ENCODE data around the gene PRKAR2B.
"Not testable (repeated sequence)": the region's sequence is repeated elsewhere in the genome, so short reads cannot be mapped to it uniquely, and the experiment has no call there.

PRKAR2B gene

GRCh38 chr7:107148721-107149120, 104.2 kb downstream of the PRKAR2B start:
- intact Hi-C loops (cut with DNase I), result loop anchor here (1.0 to 5.0 kb wide), 2 partner anchors 201 to 256 kb away; no protein-coding TSS in a partner anchor
- no peak for DNase-seq

DNA sequence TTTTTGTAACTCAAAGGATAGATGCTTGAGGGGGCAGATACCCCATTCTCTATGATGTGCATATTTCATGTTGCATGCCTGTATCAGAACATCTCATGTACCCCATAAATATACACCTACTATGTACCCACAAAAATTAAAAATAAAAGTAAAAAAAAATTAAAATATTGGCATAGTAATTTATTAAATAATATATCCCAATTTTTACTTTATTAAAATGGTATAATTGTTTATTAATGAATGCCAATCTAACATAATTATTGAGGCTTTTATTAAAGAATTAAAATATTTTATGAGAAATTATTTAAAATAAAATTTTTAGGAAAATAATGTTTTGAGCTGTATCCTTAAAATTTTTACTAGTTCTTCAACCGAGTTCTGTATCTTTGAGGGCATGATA, 105.4 kb downstream of the PRKAR2B start:
- no peak for DNase-seq
- intact Hi-C loops (cut with DNase I), result loop anchor here (5.0 kb wide), 1 partner anchor 258 kb away; no protein-coding TSS in a partner anchor

DNA sequence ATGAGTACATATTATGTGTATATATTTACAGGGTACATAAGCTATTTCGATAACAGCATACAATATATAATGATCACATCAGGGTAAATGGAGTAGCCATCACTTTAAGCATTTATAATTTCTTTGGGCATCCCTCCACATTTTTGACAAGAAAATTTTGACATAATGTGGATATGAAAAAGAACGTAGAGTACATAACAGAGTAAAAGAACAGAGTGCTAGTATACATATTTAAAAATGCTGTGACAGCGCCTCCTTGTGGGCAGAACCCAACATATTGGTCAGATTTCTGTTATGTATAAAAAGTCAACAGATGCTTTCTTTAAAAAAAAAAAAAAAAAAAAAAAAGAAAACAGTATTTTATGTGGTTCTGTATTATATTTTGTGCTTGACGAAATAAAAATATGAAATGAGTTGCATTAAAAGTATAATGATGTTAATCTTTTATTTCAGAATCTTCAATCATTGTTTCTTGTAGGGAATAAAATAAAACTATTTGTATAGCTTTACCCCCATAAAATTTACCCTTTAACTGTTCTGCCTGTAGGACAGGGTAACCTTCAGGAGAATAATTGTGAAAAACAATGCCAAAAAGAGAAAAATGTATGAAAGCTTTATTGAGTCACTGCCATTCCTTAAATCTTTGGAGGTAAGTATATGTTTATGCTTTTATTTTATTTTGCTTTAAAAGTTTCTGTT, 106.0 kb downstream of the PRKAR2B start:
- intact Hi-C loops (cut with DNase I), result no loop called here
- DNase-seq, result peak in 7 of 10 donors; percentile 50 to 80 (median 70)

- intact Hi-C loops (cut with DNase I), result no loop called here
- DNase-seq, result no peak
These were observed 107.0 kb downstream of the PRKAR2B start for GRCh38 chr7:107151538-107151937.

DNA sequence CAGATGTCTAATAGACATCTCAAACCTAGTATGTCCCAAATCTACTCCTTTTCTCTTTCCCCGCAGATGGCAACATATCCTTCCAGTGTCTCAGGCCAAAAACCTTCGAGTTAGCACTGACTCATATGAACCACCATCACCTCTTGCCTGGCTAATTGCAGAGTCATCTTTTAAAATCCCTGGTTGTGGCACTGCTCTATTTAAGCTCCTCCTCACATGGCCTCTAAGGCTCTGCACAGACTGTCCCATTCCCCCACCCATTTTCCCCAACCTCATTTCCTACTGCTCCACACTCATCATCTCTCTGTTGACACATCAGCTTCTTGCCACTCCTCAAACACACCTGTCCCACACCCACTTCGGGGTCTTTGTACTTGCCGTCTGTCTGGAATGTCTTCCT, 107.5 kb downstream of the PRKAR2B start:
- DNase-seq, result no peak
- intact Hi-C loops (cut with DNase I), result no loop called here

- intact Hi-C loops (cut with DNase I), result no loop called here
- DNase-seq, result no peak
These were observed 110.3 kb downstream of the PRKAR2B start for GRCh38 chr7:107154826-107155225.

GRCh38 chr7:107155726-107156125, 111.2 kb downstream of the PRKAR2B start:
- intact Hi-C loops (cut with DNase I), result not testable (repeated sequence)

DNA sequence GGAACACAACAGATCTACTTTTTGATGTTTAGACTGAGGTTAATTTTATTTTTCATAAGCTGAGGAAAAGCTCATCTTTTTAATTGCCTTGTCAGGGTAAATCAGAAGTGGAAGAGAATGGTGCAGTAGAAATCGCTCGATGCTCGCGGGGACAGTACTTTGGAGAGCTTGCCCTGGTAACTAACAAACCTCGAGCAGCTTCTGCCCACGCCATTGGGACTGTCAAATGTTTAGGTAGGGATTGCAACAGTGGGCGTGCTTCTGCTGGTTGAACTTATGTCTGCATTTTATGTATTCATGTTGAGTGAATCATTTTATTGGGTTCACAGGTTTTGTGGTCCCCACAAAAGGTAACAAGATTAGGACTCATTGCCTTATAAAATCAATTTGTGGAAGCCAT, 112.6 kb downstream of the PRKAR2B start:
- intact Hi-C loops (cut with DNase I), result no loop called here
- peak in 3 of 10 donors; percentile 21 to 79 (median 70) for DNase-seq

More at GRCh38 chr7:107155726-107156125, 111.2 kb downstream of the PRKAR2B start:
- not testable (repeated sequence) for DNase-seq

DNA sequence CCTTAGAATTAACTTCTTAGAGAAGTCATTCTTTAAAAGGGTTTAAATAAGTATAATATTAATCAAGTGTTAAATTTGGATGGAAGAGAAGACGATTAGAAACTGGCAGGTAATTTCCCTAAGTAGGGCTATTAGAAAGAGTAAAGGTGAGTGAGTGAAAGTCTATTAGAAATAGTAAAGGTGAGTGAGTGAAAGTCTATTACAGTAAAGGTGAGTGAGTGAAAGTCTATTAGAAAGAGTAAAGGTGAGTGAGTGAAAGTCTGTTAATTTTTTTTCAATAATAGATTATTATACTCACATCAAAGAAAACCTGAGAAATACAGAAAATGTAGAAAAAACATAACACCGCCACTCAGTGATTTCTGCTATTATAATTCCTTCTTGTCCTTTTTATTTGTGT, 113.5 kb downstream of the PRKAR2B start:
- intact Hi-C loops (cut with DNase I), result no loop called here
- DNase-seq, result no peak

DNA sequence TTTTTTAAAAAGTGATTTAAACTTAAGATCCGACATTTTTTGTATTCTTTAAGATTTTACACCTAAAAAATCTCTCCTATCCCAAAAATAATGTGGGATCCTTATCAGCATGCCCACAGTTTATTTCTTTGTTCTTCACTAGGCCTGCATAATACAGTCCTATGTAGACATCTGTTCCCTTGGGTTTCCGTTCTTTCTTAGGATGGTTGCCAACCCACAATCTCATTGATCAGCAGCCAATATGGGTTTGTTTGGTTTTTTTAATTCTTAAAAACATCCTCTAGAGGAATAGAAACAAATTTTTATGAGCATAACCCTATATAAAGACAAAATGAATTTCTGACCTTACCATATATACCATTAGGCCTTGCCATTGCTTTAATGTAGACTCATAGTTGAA, 115.9 kb downstream of the PRKAR2B start:
- DNase-seq, result no peak
- intact Hi-C loops (cut with DNase I), result no loop called here

- intact Hi-C loops (cut with DNase I), result no loop called here
- DNase-seq, result no peak
These were observed 116.9 kb downstream of the PRKAR2B start for GRCh38 chr7:107161415-107161814.

GRCh38 chr7:107162475-107162874, 118.0 kb downstream of the PRKAR2B start:
- no peak for DNase-seq
- intact Hi-C loops (cut with DNase I), result no loop called here

- intact Hi-C loops (cut with DNase I), result no loop called here
- DNase-seq, result no peak
These were observed 119.6 kb downstream of the PRKAR2B start for GRCh38 chr7:107164092-107164491.

DNA sequence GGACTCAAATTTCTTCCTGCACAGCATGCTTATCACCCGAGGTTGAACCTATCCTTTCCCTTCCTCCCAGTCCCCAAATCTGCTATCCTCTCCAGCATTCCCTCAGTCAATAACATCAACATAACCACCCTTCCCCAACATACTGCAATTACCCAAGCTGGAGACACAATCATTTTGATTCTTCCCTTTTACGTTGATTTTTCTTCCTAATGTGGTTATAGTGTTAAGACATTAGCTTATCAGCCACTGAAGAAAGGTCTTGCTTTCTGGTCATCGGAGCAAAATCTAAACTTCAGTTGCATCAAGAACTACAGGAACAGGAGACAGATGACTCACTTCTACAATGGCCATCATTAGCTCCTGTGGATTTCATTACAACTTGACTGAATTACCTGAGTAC, 120.8 kb downstream of the PRKAR2B start:
- DNase-seq, result no peak
- intact Hi-C loops (cut with DNase I), result no loop called here

- intact Hi-C loops (cut with DNase I), result no loop called here
- DNase-seq, result no peak
These were observed 122.4 kb downstream of the PRKAR2B start for GRCh38 chr7:107166736-107167426.

DNA sequence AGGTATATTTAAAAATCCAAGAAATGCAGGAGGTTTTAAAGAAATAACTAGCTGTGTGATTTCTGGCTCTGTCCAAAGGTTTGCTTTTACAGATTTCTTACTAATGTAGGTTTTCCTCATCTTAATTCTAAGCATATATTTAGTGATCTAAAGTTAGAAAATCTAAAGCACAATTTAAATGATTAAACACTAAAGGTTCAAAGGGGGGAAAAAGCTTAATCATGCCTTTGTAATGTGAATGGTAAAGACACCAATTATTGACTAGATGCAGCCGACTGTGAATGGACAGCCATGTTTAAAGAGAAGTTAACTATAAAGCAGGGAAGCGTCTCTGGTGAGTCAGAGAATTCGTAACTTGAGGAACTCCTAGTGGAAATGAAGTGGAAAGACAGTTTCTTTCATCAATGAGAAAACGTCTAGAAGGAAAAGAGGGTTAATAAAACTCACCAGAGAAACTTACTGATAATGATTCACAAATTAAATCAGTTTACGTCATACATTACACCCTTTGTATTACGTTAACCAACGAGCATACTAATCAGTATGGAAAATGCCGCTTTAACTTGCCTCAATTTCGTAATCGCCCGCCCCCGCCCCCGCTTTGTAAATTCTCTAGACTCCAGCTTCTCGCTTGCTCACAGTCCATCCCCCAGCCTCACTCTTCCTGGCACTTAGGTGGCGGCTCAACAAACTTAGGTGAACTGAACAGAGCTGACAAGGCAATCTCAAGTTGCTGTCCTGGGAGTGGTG, 123.2 kb downstream of the PRKAR2B start:
- no peak for DNase-seq
- intact Hi-C loops (cut with DNase I), result no loop called here

DNA sequence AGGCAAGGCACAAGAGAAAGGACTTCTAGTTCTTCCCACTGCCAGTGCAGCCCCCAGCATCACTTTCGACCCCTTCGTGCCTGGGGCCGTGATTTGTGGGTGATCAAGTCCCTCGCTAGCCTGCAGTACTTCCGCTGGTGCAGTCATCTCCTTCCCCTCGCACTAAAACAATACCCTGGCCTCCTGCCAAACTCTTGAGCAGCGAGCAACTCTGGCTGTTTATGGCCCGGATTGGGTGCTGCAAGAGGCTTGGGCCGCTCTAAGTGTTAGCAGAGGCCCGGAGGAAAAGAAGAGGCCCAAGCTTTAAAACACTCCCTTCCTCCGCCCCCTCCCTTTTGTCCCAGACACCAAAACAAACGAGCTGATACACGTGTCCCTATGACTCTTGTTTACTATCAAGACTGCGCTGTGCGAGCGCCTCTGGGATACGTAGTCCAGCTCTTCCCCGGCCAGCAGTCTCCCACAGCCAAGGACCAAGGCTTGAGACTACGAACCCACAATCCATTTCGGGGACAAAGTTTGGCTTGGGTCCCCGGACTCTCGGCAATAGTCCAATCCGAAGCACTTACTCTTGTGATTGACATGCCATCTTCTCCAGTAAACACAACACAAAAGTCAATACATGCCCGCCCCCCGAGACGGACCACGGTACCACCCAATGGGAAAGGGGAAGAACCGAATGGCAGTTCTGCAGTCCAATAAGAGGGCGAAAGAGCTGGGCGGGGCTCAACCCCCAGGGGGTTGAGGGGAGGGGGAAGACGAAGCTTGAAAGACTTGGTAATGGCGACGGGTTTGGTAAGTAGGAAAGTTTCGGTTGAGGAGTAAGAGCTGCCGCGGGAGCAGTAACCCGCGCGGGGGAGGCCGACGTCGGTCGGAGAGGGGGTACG, 124.0 kb downstream of the PRKAR2B start, which contains the start of gene HBP1:
HBP1 (plus strand) TSS at position 771 of the 887 bp plus-strand sequence. CDS start 10,891 bp downstream, outside the sequence.
- DNase-seq, result peak; percentile 96 to 100 (median 98)
- intact Hi-C loops (cut with DNase I), result no loop called here

GRCh38 chr7:107169120-107170050, 124.9 kb downstream of the PRKAR2B start:
- intact Hi-C loops (cut with DNase I), result loop anchor here (10.0 kb wide), 1 partner anchor 575 kb away; the partner anchor contains the start of gene CBLL1

More at GRCh38 chr7:107169120-107170050, 124.9 kb downstream of the PRKAR2B start:
- DNase-seq, result peak; percentile 91 to 99 (median 96)

Measured in posterior cingulate gyrus (tissue), 11 donors.